Omental fat pad (tissue), 4 donors: ENCODE measurements around the gene SAMSN1. TPM values are rescaled to one million over a fixed set of nuclear protein-coding genes. Genes with fewer than 3 reads are reported as not detected.

Experiments used
- ATAC-seq: fragments of 150-250 bp; one replicate; pipeline ENCODE4 v1.9.1; 2016; ENCODE audit warnings: mild to moderate bottlenecking, moderate library complexity; ENCODE audit not compliant: low FRiP score
- DNase-seq: peaks from one replicate; pipeline ENCODE4 v3.0.0-alpha.2; 2019; ENCODE audit warnings: low spot score
- total RNA-seq, 4 donors: library from RNA; depleted of rRNA; stranded (reverse); fragments of >200 nt; gene quantifications; one replicate each; pipeline ENCODE4 v1.1.0, GENCODE V29; 2016
- TF ChIP-seq, protein P1 (sequence below), 3 donors: fragments of 450-650 bp; IDR thresholded peaks; one replicate each; pipeline ENCODE4 v1.5.1; 2016 to 2017; ENCODE audit warnings: antibody characterized with exemption in 3 of 3, mild to moderate bottlenecking in 3 of 3, moderate library complexity in 2 of 3

SAMSN1 gene
- total RNA-seq, 4 donors from 2014 or later = 20.0 to 48.4 (median 30.2) TPM

DNA sequence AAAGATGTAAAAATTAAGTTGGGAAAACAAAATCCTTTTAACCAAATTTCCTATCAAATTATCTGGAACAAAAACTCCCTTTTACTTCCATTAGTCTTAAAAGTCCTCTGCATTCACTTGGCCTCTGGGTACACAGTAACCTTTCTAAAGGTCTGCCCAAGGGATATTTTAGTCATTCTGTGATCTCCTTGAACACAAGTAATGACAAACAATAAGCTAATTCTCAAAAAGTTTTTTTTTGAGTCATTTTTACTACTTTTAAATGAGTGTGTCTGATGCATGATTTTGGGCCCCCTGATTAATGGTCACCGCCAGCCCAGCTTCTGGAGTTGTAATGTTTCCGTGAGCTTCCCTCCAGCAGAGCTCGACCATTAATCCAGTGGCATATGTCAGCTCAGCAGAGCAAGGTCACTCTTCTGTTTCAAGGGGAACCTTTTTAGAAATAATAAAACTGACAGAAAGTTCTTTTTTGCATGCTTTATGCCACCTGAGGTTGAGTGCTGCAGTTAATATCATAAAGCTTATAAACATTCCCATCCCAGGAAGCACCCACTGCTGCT, 14.3 kb downstream of the SAMSN1 start:
- DNase-seq (no peak), ATAC-seq (no peak)
- TF ChIP-seq, protein P1, sequence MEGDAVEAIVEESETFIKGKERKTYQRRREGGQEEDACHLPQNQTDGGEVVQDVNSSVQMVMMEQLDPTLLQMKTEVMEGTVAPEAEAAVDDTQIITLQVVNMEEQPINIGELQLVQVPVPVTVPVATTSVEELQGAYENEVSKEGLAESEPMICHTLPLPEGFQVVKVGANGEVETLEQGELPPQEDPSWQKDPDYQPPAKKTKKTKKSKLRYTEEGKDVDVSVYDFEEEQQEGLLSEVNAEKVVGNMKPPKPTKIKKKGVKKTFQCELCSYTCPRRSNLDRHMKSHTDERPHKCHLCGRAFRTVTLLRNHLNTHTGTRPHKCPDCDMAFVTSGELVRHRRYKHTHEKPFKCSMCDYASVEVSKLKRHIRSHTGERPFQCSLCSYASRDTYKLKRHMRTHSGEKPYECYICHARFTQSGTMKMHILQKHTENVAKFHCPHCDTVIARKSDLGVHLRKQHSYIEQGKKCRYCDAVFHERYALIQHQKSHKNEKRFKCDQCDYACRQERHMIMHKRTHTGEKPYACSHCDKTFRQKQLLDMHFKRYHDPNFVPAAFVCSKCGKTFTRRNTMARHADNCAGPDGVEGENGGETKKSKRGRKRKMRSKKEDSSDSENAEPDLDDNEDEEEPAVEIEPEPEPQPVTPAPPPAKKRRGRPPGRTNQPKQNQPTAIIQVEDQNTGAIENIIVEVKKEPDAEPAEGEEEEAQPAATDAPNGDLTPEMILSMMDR (IDR thresholded peaks at IDR 0.05) = no peak

DNA sequence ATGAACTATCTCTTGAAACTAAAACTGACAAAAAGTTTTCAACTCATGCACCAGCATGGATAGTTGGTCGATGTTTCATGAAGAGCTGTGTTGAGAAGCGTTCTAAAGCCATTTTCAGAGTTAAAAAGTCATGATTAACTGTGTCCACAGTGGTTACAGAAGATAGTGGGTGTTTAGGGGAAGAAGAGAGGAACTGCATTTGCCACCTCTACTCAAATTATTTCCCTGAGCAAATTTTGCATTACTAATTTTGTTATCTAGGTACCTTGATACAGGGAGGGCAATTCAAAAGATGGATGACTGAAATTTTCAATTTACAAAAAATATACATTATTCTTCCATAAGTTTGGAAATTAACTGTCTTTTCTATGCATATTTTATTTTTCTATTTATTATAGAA, 15.5 kb downstream of the SAMSN1 start:
- no peak for DNase-seq
- ATAC-seq = no peak
- TF ChIP-seq, protein P1 (IDR thresholded peaks at IDR 0.05) = no peak

DNA sequence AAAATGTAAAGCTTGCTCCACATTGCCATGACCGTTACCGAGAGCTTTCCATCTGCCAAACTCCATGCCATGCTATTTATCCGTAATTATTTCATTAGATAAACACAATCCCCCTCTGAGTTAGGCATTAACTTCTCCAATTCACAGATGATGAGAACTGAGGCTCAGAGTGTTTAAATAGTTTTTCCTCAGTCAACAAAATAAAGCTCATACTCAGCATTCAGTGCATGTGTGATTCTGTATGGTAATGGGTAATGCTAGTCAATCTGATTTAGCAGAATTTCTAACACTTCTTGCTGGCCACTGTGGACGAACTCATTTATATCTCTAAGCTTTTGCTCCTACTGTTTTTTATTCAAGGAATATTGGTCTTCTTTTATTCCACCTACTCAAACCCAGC, 17.3 kb downstream of the SAMSN1 start:
- TF ChIP-seq, protein P1 (IDR thresholded peaks at IDR 0.05) = no peak
- ATAC-seq (no peak), DNase-seq (no peak)

DNA sequence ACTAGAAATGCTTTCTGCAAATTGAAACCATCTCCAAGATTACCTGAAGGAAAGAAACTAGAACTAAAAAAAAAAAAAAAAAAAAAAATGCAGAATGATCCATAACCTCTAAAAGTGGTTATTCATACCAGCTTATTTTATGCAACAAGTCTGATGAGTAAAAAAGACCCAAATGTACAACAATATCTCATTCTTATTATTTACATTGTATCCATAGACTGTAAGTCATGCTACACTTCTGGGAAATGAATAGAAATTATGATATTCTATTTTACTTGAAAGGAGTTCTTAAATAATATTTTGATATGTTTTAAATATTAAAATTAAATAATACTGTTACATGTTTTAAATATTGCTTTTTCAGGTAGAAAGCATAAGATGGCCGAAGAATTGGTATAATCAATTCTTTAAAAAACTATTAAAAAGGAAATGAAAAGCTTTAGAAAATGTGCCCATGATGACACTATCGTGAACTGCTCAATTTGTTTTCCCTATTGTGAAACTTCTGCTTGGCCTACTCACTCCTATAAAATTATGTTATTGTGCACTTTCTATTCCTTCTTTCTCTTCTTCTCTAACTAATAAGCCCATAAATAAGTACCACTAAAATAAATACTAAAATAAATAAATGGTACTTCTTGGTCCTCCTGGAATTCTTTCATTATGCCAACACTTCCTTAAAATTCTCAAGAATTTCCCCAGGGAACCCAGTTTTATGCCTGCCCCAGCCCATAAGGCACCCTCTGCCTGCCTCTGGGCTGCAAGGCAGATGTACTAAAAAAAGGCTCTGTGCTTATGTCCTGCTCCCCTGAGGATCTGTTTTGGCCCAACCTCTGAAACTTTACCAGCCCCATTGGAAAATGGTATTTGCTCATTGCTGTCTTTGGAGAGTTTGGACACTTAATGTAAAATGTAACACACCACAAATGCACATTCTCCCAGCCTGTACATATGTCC, 18.1 kb downstream of the SAMSN1 start:
- DNase-seq (no peak), ATAC-seq (no peak)
- TF ChIP-seq, protein P1 (IDR thresholded peaks at IDR 0.05) = no peak

- DNase-seq = no peak
- no peak for ATAC-seq
- TF ChIP-seq, protein P1 (IDR thresholded peaks at IDR 0.05) = no peak
Measured at GRCh38 chr21:14526836-14527695, 19.0 kb downstream of the SAMSN1 start.

GRCh38 chr21:14526199-14526598, 19.9 kb downstream of the SAMSN1 start:
- TF ChIP-seq, protein P1 (IDR thresholded peaks at IDR 0.05) = no peak
- DNase-seq = no peak
- ATAC-seq = no peak
